HG02840 (cell line): ENCODE data around the gene TENT4B.
"Not testable (repeated sequence)": the region's sequence is repeated elsewhere in the genome, so short reads cannot be mapped to it uniquely, and the experiment has no call there.

ENCODE experiments used
- ATAC-seq: cut with Tn5 transposase; IDR thresholded peaks from one replicate; pipeline ENCODE4 v1.9.1; 2021; ENCODE audit warnings: mild to moderate bottlenecking, moderate library complexity, moderate number of reproducible peaks; ENCODE audit not compliant: unreplicated experiment, low FRiP score

TENT4B gene

DNA sequence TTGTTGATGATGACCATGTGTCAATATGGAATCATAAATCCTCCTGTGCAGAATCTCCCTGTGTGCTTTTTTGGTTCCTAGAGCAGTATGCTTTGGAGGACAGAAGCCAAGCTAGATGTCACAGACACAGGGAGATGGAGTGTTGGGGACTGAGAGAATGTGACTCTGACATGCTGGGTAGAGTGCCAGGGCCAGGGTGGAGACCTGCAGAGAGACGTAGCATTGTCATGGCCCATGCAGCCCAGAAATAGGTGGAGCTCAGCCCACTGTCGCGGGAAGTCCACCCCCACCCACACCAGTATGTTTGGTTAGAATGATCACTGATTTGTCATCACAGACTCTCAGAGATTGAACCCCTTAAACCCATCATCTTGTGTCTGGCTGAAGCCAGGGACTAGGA lies 74.0 kb downstream of the TENT4B start:
- no peak for ATAC-seq

DNA sequence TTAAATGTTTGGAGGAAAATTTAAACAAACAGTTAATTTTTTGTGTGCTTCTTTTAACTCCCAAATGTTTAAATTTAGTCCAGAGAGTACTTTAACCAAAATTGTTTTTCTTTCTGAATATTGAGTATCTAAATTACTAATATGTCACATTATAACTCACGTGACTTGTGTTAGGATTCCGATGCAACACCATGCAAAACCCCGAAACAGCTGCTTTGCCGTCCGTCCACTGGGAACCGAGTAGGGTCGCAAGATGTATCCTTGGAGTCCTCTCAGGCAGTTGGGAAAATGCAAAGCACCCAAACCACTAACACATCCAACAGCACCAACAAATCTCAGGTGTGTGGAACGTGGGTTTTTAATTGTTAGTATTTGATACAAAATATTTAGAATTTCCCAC lies 74.6 kb downstream of the TENT4B start:
- ATAC-seq = no peak

GRCh38 chr16:50228364-50228868 lies 75.3 kb downstream of the TENT4B start:
- ATAC-seq = no peak

GRCh38 chr16:50229149-50229726 lies 76.1 kb downstream of the TENT4B start:
- ATAC-seq = no peak

DNA sequence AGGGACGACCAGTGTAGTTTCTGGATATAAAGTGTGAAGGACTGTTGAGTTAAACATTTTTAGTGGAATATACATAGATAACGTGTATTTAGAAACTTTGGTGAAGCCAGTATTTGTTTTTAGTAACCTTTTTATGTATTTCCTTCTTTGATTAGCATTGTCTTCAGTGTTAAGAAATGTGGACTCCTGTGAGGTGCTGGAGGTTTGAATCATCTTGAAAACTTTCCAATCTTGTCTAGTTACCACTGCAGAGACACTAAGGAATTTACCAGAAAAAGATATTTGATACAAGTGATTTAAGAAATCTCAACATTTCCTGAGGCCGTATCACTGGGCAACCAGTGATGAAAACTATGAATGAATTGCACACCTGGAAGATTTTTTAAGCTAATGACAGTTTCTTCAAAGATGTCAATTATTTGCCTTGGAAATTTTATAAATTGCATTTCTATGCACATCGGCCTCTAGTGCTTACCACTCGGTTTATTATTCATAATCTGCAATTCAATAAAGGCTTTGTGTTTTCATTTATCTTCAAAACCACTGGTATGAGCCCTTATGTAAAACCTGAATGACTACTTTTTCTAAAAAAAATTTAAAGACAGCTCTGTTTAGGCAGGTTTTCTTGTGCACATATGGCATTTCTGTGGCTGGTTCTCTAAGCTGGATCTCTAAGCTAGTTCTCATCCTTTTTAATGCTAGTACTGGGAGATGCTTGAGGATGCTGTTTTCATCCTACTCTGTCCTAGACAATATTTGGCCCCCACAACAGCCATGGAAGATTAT lies 81.9 kb downstream of the TENT4B start:
- ATAC-seq = no peak

GRCh38 chr16:50235581-50235980 lies 82.5 kb downstream of the TENT4B start:
- ATAC-seq = no peak

DNA sequence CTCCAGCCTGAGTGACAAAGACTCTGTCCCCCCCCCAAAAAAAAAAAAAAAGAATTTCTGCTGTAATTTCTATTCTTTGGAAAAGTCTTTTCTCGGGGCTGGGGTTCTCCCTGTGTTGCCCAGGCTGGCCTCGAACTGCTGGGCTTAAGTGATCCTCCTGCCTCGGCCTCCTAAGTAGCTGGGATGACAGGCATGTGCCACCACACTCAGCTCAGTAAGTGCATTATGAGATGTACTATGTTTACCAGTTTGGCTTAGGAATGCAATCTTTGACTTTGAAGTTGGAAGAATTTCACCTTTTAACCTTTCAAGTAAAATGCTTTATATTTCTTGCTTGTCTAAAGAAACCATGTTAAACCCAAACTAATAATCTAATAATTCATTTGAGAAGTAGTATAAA lies 85.2 kb downstream of the TENT4B start:
- no peak for ATAC-seq

GRCh38 chr16:50238868-50239301 lies 85.8 kb downstream of the TENT4B start:
- no peak for ATAC-seq

- ATAC-seq = not testable (repeated sequence)
Observed at GRCh38 chr16:50243024-50243423, 89.9 kb downstream of the TENT4B start.

DNA sequence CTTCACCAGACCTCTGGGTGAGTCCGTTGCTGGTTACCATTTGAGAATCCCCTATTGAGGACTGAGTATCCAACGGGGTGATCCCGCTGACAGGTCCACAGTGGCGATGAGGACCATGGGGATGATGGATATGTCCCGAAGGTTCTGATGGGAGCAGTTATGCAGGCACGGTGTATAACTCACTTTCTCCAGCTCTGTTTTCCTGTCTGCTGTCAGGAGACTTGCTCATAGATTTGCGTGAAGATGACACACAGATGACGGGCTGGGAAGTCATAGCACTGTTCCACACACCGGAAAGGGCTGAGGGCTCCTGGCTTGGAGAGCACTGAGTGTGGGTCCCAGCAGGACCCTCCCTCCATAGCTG lies 91.0 kb downstream of the TENT4B start:
- ATAC-seq = no peak

DNA sequence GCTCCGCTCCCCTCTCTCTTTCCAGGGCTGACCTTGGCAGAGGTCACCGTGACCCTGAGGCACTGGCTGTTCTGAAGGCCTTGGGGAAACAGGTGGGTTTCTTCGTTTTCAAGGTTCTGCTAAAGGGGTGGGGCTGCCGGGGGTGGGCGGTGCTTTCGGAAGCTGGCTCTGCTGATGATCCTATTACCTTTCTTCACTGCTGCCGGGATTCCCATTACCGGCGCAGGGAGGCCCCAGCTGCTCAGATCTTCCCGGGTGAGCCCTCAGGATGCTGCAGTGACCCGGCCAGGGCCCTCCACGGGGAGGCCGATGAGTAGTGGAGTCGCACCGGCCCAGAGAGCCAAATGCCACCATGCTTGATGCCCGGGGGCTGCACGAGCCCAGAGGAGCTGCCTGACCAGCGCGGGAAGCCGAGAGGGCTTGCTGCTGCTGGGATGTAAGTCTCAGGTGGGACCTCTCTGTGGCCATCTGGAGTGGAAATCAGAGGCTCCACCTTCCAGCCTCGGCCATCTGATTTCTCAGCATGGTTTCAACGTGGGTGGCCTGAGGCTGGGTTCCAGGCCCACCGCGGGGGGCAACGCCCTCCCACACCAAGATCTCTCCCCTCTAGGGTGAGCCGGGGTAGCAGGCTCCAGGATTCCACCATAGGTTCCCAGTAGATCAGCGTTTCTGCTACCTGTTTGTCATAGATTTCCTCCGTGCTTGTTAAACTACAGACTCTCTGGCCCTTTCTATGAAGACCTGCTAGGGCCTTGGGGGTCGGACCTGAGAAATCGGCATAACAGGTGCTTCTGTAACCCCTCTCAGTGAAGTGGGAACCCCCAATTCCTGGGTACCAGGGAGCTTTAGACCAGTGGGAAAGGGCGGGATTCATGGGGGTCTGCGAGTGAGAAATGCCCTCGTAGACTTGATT lies 91.7 kb downstream of the TENT4B start:
- no peak for ATAC-seq

GRCh38 chr16:50245417-50246298 lies 92.6 kb downstream of the TENT4B start:
- ATAC-seq = no peak

GRCh38 chr16:50246299-50247122 lies 93.4 kb downstream of the TENT4B start:
- no peak for ATAC-seq

GRCh38 chr16:50247123-50247905 lies 94.2 kb downstream of the TENT4B start:
- no peak for ATAC-seq

- ATAC-seq = no peak
Observed at GRCh38 chr16:50247906-50248608, 95.0 kb downstream of the TENT4B start.

DNA sequence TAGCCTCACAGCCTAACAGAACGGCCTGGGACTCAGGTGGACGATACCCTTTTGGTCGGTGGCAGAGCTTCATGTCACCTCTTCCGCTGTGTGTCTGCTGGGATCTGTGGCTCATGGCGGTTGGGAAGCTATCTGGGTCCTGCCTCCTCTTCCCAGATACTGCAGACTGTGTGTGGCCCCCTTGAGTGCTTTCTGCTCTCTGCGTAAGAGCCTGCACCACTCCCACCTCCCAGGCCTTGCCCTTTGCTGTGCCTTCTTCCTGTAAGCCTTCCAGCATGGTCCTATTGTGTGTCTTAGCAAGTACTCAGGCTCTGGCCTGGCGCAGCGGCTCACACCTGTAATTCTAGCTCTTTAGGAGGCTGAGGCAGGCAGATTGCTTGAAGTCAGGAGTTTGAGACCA lies 95.7 kb downstream of the TENT4B start:
- no peak for ATAC-seq

GRCh38 chr16:50251375-50252081 lies 98.4 kb downstream of the TENT4B start:
- ATAC-seq = no peak
